Measurements from ENCODE around the gene ATP8B1. TPM values are rescaled to one million over a fixed set of nuclear protein-coding genes. Genes with fewer than 3 reads are reported as not detected.
"Not testable (repeated sequence)": the region's sequence is repeated elsewhere in the genome, so short reads cannot be mapped to it uniquely, and the experiment has no call there.

The ATP8B1 gene
- total RNA-seq, 3 donors from 2014 or later = 175 to 406 (median 316) TPM

DNA sequence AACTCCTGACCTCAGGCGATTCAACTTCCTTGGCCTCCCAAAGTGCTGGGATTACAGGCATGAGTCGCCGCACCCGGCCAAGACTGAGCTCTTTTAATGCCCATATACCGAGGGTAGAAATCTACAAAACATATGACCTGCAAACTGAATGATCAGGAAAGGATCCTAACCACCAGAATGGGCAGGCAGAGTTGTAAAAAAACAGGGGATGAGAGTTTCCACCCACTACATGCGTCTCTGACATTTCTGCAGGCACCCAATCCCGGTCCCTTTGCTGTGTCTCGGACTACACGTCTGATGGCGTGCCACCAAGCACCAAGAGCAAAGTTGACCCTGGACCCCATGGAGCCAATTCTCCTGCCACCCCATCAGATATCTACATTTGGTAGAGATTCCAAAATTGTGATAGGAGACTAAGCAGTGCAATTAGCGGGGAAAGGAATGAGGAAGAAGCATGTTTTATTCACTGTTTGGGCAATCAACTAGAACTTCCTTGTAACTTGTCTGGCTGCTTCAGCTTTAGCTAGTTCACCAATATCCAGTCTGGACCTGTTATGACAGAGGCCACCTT, 74.1 kb downstream of the ATP8B1 start:
- Histone ChIP-seq H3K9me3 (peaks cover 7% of the 10 kb centered on the region), H3K4me1 (ENCODE audit: low read depth) (peaks cover 12% of the 10 kb centered on the region), H3K4me3 (no peak overlapping the region), H3K36me3 (ENCODE audit: low read depth) (no peaks in the 10 kb centered on the region)
- intact Hi-C loops (cut with DNase I, micrococcal nuclease) = no loop called here
- ATAC-seq = peak; percentile 97
- TF ChIP-seq, protein P1, sequence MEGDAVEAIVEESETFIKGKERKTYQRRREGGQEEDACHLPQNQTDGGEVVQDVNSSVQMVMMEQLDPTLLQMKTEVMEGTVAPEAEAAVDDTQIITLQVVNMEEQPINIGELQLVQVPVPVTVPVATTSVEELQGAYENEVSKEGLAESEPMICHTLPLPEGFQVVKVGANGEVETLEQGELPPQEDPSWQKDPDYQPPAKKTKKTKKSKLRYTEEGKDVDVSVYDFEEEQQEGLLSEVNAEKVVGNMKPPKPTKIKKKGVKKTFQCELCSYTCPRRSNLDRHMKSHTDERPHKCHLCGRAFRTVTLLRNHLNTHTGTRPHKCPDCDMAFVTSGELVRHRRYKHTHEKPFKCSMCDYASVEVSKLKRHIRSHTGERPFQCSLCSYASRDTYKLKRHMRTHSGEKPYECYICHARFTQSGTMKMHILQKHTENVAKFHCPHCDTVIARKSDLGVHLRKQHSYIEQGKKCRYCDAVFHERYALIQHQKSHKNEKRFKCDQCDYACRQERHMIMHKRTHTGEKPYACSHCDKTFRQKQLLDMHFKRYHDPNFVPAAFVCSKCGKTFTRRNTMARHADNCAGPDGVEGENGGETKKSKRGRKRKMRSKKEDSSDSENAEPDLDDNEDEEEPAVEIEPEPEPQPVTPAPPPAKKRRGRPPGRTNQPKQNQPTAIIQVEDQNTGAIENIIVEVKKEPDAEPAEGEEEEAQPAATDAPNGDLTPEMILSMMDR (IDR thresholded peaks at IDR 0.05) = no peak
- DNase-seq = peak in 1 of 3 donors; percentile 36

DNA sequence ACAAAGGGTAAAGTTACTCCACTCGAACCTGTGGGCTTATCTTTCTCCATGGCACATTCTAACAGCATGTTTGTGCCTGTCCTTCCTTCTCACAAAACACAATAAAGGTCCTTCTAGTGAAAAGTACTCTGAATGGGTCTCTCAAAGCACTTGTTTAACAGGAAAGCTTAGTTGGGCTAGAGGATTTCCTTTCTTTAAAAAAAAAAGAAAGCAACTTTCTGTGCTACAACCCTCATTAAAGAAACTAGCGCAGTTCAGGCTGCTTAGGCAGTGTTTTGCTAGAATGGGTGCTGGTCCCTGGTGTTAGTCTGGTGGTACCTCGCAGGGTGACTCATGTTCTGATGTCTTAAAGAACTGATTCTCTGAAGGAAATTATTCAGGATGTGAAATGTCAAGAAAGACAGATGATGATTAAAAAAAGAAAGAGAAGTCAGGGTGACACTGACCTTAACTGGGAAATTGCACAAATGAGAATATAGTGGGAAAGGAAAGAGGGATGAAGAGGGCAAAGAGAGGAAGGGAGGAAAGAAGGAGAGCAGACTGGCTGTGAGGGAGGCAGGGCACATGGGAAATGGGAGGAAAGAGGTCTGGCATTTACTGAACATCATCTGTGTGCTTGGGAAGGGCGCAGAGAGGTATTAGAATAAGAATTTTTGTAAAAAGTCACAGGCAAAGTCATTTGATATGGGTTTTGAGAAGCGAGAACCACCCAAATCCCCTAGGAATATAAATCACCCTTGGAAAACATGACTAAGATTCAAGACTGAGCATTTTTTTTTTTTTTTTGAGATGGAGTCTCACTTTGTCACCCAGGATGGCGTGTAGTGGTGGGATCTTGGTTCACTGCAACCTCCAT, 74.9 kb downstream of the ATP8B1 start:
- DNase-seq = no peak

DNA sequence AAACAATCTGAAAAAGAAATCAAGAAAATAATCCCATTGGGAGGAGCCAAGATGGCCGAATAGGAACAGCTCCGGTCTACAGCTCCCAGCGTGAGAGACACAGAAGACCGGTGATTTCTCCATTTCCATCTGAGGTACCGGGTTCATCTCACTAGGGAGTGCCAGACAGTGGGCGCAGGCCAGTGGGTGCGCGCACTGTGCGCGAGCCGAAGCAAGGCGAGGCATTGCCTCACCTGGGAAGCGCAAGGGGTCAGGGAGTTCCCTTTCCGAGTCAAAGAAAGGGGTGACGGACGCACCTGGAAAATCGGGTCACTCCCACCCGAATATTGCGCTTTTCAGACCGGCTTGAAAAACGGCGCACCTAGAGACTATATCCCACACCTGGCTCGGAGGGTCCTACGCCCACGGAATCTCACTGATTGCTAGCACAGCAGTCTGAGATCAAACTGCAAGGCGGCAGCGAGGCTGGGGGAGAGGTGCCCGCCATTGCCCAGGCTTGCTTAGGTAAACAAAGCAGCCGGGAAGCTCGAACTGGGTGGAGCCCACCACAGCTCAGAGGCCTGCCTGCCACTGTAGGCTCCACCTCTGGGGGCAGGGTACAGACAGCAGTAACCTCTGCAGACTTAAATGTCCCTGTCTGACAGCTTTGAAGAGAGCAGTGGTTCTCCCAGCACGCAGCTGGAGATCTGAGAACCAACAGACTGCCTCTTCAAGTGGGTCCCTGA, 83.7 kb downstream of the ATP8B1 start:
- DNase-seq; H3K9me3 ChIP-seq; ATAC-seq; H3K4me1 ChIP-seq (ENCODE audit: low read depth); H3K36me3 ChIP-seq (ENCODE audit: low read depth); H3K4me3 ChIP-seq; intact Hi-C loops (cut with DNase I, micrococcal nuclease): not testable (repeated sequence)

More for the DNA sequence above, 74.9 kb downstream of the ATP8B1 start:
- H3K9me3 ChIP-seq = peaks cover 7% of the 10 kb centered on the region
- intact Hi-C loops (cut with DNase I, micrococcal nuclease) = no loop called here
- H3K36me3 ChIP-seq (ENCODE audit: low read depth) = no peaks in the 10 kb centered on the region
- H3K4me3 ChIP-seq = no peak overlapping the region
- TF ChIP-seq, protein P1 (IDR thresholded peaks at IDR 0.05) = no peak
- peaks cover 12% of the 10 kb centered on the region for H3K4me1 ChIP-seq (ENCODE audit: low read depth)
- no peak for ATAC-seq

DNA sequence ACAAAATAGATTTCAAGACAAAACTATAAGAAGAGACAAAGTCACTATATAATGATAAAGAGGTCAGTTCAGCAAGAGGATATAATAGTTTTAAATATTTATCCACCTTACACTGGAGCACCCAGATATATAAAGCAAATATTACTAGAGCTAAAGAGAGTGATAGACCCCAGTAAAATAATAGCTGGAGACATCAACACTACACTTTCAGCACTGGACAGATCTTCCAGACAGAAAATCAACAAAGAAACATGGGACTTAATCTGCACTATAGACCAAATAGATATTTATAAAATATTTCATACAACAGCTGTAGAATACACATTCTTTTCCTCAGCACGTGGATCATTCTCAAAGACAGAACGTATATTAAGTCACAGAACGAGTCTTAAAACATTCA, 86.6 kb downstream of the ATP8B1 start:
- no peaks in the 10 kb centered on the region for H3K9me3 ChIP-seq
- no peak overlapping the region for H3K4me3 ChIP-seq
- intact Hi-C loops (cut with DNase I, micrococcal nuclease) = no loop called here
- no peaks in the 10 kb centered on the region for H3K4me1 ChIP-seq (ENCODE audit: low read depth)
- ATAC-seq (no peak), DNase-seq (no peak)
- H3K36me3 ChIP-seq (ENCODE audit: low read depth) = no peaks in the 10 kb centered on the region
- TF ChIP-seq, protein P1 (IDR thresholded peaks at IDR 0.05) = no peak

DNA sequence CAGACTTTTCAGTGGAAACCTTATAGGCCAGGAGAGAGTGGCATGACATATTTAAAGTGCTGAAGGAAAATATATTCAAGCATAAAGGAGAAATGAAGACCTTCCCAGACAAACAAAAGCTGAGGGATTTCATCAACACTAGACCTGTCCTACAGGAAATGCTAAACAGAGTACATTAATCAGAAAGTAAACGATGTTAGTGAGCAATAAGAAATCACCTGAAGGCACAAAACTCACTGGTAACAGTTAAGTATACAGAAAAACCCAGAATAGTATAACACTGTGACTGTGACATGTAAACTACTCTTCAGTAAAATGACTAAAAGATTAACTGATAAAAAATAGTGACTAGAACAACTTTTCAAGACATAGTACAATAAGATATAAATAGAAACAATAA, 87.4 kb downstream of the ATP8B1 start:
- Histone ChIP-seq H3K4me3 (no peak overlapping the region), H3K36me3 (ENCODE audit: low read depth) (no peaks in the 10 kb centered on the region), H3K4me1 (ENCODE audit: low read depth) (no peaks in the 10 kb centered on the region), H3K9me3 (no peaks in the 10 kb centered on the region)
- ATAC-seq (peak; percentile 32), DNase-seq (no peak)
- intact Hi-C loops (cut with DNase I, micrococcal nuclease) = no loop called here
- TF ChIP-seq, protein P1 (IDR thresholded peaks at IDR 0.05) = no peak

DNA sequence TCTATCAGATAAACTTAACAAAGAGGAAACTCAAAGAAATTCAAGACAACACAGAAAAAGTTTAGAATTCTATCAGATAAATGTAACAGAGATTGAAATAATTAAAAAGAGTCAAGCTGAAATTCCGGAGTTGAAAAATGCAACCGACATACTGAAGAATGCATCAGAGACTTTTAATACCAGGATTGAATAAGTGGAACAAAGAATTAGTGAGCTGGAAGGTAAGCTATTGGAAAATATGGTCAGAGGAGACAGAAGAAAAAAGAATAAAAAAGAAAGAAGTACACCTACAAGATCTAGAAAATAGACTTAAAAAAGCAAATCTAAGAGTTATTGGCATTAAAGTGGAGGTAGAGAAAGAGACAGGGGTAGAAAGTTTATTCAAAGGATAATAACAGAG, 88.0 kb downstream of the ATP8B1 start:
- Histone ChIP-seq H3K4me1 (ENCODE audit: low read depth) (no peaks in the 10 kb centered on the region), H3K36me3 (ENCODE audit: low read depth) (no peaks in the 10 kb centered on the region), H3K9me3 (no peaks in the 10 kb centered on the region), H3K4me3 (no peak overlapping the region)
- TF ChIP-seq, protein P1 (IDR thresholded peaks at IDR 0.05) = no peak
- DNase-seq (no peak), ATAC-seq (no peak)
- intact Hi-C loops (cut with DNase I, micrococcal nuclease) = no loop called here

Data from mucosa of descending colon (tissue), 3 donors.